PC-9 (cell line): Measurements from ENCODE around the gene MCAT.

Experiments used
- CTCF ChIP-seq: fragments of 200-600 bp; sonication (generic); conservative IDR thresholded peaks from 2 replicates; pipeline ENCODE4 v1.6.1; 2017; ENCODE audit warnings: mixed run types, antibody characterized with exemption, mild to moderate bottlenecking, moderate library complexity
- EZH2 ChIP-seq: fragments of 200-600 bp; sonication (generic); IDR thresholded peaks from 2 replicates; pipeline ENCODE4 v1.8.0; 2017; ENCODE audit warnings: antibody characterized with exemption, low read depth

- TF ChIP-seq CTCF = no peak
- TF ChIP-seq EZH2 = no peak
Observed at GRCh38 chr22:43109511-43109910, 33.7 kb downstream of the MCAT start.
